Astrocyte of the cerebellum (primary cell): ENCODE data around the gene ASCL5.

Source experiments
- DNase-seq: peaks from one replicate; pipeline ENCODE4 v3.0.0-alpha.2; 2011; ENCODE audit warnings: low read depth
- H3K4me3 ChIP-seq: 2 replicates; pipeline ENCODE4 v1.5.1; 2011; ENCODE audit warnings: mild to moderate bottlenecking, low read depth, low read length, moderate library complexity
- in situ Hi-C: cut with HindIII; loops from 2 replicates; pipeline ENCODE4 v1.10.0; 2017; ENCODE audit warnings: low sequenced_read_pairs
- TF ChIP-seq, protein P1 (sequence below): IDR thresholded peaks from 2 replicates; pipeline ENCODE4 v1.5.1; 2012; ENCODE audit warnings: low read length, low read depth, moderate library complexity, mild to moderate bottlenecking; ENCODE audit errors: missing control alignments

Gene ASCL5

DNA sequence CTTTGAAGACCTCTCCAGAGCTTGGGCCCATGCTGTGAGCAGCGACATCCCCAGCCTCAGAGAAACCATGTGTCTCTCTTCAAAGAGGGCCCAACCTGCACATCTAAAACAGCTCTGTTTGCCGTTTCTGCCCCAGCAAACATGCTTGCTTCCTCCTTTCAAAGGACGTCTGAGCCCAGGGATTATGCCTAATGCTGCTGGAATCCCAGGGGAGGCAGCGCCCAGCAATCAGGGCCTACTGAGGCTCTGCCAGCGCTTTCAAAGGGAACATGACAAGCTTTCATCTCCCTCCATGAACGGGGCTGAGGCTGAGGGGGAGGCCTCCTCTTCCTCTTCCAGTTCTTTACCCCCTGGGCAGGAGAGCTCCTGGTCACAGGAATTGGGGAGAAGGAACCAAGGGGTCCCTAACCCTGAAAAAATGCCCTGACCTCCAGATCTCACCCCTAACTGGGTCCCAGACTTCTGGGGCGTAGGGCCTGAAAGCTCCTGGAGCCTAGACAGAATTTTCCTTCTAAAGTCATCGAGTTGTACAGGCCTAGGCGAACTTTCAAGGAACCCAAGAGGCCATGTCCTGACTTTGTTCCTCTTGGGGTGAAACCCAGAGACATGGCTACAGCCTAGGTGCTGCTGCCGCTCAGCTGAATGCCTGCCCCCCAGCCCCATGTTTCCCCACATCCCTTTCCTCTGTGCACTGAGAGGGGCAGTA lies 13.4 kb upstream of the ASCL5 start:
- DNase-seq = no peak
- in situ Hi-C loops = no loop called here
- H3K4me3 ChIP-seq = no peak overlapping the region
- TF ChIP-seq, protein P1, sequence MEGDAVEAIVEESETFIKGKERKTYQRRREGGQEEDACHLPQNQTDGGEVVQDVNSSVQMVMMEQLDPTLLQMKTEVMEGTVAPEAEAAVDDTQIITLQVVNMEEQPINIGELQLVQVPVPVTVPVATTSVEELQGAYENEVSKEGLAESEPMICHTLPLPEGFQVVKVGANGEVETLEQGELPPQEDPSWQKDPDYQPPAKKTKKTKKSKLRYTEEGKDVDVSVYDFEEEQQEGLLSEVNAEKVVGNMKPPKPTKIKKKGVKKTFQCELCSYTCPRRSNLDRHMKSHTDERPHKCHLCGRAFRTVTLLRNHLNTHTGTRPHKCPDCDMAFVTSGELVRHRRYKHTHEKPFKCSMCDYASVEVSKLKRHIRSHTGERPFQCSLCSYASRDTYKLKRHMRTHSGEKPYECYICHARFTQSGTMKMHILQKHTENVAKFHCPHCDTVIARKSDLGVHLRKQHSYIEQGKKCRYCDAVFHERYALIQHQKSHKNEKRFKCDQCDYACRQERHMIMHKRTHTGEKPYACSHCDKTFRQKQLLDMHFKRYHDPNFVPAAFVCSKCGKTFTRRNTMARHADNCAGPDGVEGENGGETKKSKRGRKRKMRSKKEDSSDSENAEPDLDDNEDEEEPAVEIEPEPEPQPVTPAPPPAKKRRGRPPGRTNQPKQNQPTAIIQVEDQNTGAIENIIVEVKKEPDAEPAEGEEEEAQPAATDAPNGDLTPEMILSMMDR = no peak

DNA sequence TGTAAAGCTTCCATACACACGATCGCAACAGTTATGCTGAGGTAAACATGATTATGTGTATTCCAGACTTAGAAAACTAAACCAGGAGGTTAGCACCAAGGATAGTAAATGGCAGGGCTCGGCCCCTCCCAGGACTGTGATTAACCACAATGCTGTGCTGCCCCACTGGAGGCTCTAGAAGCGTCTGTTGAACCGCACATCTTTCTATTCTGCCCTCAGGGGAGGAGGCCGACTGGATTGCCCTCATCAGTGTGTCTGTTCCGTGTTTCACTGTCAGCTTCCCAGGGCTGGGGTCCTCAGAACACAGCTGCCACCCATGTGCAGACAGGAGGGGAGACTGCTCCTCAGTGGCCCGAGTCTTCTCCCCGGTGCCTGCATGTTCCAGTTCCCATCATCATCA lies 12.8 kb upstream of the ASCL5 start:
- no peak for DNase-seq
- in situ Hi-C loops = no loop called here
- H3K4me3 ChIP-seq = no peak overlapping the region
- TF ChIP-seq, protein P1 = no peak

DNA sequence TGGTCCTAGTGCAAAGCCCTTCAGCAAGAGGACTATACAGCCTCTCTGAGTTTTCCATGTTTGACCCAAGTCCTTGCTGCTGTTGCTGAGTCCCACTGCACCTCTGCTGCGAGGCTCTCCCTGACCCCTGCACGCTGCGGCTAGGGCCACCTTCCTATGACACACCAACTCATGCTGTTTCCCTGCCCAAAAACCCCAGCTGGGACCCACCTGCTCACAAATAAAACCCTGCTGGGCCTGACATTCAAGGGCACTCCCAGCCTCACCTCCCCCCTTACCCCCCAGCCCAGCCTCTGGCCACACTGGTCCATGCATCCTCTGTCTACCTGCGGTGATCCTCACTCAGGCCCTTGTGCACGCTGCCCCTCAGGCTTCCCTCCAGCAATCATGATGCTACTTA lies 12.3 kb upstream of the ASCL5 start:
- DNase-seq = no peak
- TF ChIP-seq, protein P1 = no peak
- H3K4me3 ChIP-seq = no peak overlapping the region
- in situ Hi-C loops = no loop called here

DNA sequence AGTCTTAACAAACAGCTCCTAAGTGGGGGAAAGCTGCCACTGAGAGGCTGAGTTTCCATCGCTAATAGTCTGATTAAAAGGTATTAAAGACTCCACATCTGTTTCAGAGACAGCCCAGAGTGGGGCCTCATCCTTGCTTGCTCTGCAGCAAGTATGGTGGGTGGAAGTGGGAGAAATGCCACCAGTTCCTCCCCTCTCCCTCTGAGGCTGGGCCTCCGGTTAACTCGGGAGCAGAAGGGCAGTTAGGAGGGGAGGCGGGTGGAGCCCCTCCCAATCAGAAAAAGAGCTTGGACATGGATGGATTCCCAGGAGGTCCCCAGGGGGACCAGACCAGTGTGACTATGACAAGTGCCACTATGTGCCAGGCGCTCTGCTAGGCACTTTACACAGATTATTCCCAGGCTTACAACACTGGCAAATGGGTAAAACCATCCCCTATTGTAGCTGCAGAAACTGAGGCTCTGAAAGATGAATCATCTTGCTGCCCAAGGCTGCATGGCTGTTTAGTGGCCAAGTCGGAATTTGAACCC lies 11.4 kb upstream of the ASCL5 start:
- no peak overlapping the region for H3K4me3 ChIP-seq
- in situ Hi-C loops = no loop called here
- no peak for DNase-seq
- TF ChIP-seq, protein P1 = no peak

DNA sequence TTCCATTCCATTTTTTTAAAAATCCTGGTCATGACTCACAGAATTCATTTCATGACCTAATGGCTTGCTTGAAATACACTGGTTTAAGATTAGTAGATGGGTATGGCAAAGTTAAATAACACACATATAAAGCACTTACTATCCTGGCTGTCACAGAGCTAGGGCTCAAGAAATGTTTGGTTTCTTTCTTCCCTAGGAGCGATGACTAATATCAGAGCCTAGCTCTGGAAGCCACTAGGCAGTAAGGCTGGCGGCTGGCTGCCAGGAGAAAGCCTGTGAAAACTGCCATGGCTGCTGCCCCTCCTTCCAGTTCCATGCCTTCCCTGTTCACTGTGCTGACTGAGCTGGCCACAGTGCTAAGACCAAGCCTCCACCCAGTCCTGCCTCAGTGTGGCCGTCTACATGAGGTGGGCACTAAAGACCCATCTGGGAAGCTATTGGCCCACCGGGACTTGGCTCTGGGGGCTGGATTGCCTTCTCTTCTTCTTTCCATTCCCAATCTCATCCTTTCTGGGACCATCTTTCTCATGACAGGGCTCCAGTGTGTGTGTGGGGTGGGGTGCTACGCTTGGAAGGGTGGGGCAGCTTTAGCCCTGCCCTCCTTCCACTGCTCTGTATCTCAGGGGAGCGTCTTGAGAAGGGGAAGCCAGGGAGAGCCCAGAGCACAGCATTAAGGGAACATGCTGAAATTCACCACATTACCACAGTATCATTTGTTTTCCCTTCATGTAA lies 10.8 kb upstream of the ASCL5 start:
- H3K4me3 ChIP-seq = no peak overlapping the region
- peak; percentile 81 for DNase-seq
- in situ Hi-C loops = no loop called here
- TF ChIP-seq, protein P1 = no peak

DNA sequence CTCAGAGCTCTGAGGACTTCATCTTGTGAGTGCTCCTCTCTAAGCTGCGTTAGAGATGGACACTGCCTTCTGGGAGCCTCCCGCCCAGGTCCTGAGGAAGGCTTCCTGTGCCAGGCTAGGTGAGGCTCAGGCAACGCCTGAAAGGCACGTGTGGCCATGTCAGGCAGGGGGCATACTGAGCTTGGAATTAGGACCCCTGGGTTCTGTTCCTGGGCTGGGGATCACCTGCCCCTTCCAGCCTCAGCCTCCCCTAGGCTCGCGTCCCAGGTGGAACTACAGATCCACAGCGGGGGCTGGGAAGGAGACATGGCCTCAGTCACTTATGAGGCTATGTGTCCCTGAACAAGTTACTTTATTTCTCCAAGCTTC lies 10.0 kb upstream of the ASCL5 start:
- DNase-seq = no peak
- in situ Hi-C loops = no loop called here
- no peak overlapping the region for H3K4me3 ChIP-seq
- TF ChIP-seq, protein P1 = no peak
